ENCODE measurements around the gene CLK3.
A peak's percentile ranks its signal among the peaks of the same experiment; 100 is the strongest.
"Not testable (repeated sequence)": the region's sequence is repeated elsewhere in the genome, so short reads cannot be mapped to it uniquely, and the experiment has no call there.

Gene CLK3

DNA sequence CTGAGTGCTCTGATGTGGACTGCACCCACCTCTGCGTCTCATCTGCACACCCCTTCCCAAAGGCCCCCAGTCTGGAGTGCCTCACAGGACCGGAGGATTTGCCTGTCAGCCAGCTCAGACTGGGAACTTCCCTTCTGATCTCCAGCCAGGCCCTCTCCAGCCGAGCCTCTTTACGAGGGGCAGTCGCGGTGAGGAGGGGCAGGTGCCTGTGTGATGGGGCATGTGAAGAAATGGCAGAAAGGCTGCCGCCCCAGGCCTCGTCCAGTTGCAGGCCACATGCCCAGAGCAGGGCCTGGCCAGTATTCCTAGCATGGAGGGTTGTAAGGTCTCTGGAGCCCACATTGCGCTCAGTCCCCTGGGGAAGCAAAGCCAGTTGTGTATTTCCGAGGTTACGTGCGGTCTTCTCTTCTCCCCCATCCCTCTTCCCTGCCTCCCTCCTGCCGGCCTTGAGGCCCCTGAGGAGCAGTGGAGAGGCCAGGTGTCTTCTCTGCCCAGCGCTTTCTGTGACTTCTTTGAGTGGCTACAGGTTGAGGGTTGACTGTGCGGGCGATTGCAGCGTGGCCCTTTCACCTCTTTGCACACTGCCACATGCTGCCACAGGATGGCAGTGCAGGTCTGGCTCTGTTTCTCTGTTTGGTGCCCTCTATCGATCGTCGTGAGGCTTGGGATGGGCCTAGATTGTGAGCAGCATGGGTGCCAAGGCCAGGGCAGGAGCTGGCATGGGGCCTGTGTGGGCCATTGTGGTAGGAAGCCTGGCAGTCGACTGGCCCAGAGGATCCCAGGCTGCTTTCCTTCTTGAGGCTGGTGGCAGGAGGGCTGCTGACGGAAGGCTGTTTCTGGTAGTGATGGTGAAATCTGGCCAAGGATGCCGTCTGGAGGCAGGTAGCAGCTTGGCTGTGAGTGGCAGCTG lies 5.3 kb downstream of the CLK3 start:
- DNase-seq (ENCODE audit: low read depth in 2 of 2, low spot score in 1 of 2) = peak in 1 of 2 donors; percentile 41

DNA sequence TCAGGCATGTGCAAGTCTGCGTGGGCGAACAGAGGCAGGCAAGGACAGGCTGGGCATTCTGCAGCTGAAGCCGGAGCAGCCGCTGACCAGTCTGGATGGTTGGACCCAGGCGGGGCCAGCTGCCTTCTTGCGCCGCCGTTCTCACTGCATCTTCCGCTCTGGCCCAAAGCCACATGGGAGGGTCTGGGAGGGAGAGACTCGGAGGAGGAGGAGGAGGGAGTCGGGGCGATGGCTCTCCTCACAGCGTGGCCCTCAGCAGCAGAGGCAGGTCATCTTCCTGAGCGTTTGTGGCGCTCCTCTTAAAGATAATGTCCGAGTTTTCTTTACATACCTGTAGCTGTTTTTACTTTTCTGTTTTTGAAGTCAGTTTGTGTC lies 5.9 kb downstream of the CLK3 start:
- DNase-seq (ENCODE audit: low read depth in 2 of 2, low spot score in 1 of 2) = no peak

GRCh38 chr15:74621936-74622335 lies 6.3 kb downstream of the CLK3 start:
- DNase-seq (ENCODE audit: low read depth in 2 of 2, low spot score in 1 of 2) = no peak

DNA sequence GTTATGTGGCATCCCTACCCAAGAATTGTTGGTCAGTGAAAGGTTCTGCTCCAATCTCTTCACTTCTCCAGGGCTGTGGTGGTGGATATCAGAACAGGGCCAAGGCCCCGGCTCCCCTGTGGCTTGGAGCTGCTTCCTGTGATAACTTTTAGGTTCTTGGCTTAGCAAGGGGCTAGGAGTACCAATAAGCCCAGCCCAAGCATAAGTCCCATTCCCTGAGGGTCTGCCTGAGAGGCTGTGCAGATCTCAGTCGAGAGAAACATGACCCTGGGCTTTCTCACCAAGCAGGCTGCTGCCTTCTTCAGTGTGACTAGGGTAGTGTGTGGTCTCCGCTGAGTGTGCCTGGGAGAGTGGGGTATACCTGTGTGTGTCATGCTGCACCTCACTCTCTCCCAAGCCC lies 7.1 kb downstream of the CLK3 start:
- no peak for DNase-seq (ENCODE audit: low read depth in 2 of 2, low spot score in 1 of 2)

- no peak for DNase-seq (ENCODE audit: low read depth in 2 of 2, low spot score in 1 of 2)
Observed at GRCh38 chr15:74624020-74624602, 8.5 kb downstream of the CLK3 start.

GRCh38 chr15:74625693-74626092 lies 10.1 kb downstream of the CLK3 start:
- DNase-seq (ENCODE audit: low read depth in 2 of 2, low spot score in 1 of 2) = no peak

DNA sequence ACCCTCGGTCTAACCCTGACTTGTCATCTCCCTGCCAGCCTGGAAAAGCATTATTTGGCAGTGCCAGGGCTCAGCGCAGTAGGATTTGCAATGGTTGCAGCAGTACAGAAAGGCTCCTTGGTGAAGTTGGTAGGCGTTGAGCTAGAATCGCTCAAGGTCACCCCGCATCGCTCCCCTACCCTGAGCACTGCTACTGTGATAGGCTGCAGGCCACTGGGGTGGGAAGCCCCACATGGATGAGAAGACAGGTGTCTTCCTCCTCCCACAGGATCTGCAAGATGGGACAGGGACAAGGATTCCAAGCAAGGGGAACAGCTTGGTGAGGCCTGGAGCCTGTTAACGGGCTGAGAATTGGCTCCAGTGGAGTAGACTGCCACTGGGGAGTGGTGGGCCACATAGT lies 10.7 kb downstream of the CLK3 start:
- no peak for DNase-seq (ENCODE audit: low read depth in 2 of 2, low spot score in 1 of 2)

- no peak for DNase-seq (ENCODE audit: low read depth in 2 of 2, low spot score in 1 of 2)
Observed at GRCh38 chr15:74626752-74627692, 11.4 kb downstream of the CLK3 start.

DNA sequence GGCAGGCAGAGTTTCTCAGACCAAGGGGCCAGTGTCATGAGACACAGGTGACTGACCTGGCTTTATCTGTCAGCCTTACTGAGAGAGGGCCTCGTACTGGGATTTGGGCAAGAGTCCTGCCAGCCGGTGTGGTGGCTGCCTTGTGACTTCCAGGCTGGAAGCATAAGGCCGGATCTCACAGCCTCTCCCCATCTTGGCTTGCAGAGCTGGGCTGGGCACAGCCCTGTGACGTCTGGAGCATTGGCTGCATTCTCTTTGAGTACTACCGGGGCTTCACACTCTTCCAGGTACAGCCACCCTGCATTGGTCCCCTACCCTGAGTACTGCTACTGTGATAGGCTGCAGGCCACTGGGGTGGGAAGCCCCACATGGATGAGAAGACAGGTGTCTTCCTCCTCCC lies 12.1 kb downstream of the CLK3 start:
- DNase-seq (ENCODE audit: low read depth in 2 of 2, low spot score in 1 of 2) = no peak

- no peak for DNase-seq (ENCODE audit: low read depth in 2 of 2, low spot score in 1 of 2)
Observed at GRCh38 chr15:74628199-74628598, 12.6 kb downstream of the CLK3 start.

GRCh38 chr15:74628949-74629348 lies 13.3 kb downstream of the CLK3 start:
- no peak for DNase-seq (ENCODE audit: low read depth in 2 of 2, low spot score in 1 of 2)

GRCh38 chr15:74629696-74630095 lies 14.1 kb downstream of the CLK3 start:
- DNase-seq (ENCODE audit: low read depth in 2 of 2, low spot score in 1 of 2) = not testable (repeated sequence)

GRCh38 chr15:74630284-74631086 lies 14.8 kb downstream of the CLK3 start:
- no peak for DNase-seq (ENCODE audit: low read depth in 2 of 2, low spot score in 1 of 2)

GRCh38 chr15:74631087-74631385 lies 15.4 kb downstream of the CLK3 start:
- DNase-seq (ENCODE audit: low read depth in 2 of 2, low spot score in 1 of 2) = no peak

DNA sequence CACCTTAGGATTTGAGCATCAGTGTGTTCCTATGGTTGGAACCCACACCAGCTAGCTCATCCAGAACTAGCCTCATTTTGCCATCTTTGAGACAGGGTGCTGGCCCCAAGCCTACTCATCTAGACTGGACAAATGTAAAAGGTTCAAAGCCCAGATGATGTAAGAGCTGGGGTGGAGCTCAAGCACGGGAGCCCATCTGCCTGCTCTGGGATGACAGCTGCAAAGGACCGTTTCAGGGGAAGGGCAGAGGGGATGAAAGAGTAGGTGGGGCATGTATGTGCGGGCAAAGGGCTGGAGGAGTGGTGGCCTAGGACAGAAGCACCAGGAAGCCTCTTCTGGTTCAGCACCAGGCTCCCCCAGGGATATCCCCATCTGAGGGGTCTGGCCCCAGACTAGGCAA lies 15.8 kb downstream of the CLK3 start:
- DNase-seq (ENCODE audit: low read depth in 2 of 2, low spot score in 1 of 2) = no peak

DNA sequence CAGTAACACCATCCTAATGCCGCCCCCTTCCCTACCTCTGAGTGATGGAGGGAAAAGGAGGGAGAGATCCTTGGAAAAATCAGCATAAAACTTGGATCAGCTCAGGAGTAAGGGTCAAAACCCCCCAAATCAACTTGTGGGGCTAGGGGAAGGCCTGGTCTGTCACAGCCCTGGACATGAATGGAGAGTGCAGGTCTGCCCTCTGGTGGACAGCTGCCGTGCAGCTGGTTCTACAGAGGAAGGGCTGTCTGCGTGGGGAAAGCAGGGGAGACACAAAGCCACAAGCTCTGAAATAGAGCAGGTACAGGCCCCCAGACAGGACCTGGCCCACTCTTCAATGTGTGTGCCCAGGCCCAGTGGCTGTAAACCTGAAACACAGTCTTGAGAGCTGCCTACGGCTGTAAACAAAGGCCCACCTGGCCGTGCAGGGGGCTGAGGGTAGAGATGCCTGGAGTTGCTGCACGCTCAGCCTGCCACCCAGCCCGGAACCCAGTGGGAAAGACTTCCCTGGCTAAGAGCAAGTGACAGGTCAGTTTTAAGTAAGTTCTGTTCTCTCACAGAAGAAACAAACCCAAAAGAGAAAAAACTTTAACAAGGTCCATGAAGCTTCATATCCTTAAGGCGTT lies 16.4 kb downstream of the CLK3 start:
- peak in 1 of 2 donors; percentile 25 for DNase-seq (ENCODE audit: low read depth in 2 of 2, low spot score in 1 of 2)

DNA sequence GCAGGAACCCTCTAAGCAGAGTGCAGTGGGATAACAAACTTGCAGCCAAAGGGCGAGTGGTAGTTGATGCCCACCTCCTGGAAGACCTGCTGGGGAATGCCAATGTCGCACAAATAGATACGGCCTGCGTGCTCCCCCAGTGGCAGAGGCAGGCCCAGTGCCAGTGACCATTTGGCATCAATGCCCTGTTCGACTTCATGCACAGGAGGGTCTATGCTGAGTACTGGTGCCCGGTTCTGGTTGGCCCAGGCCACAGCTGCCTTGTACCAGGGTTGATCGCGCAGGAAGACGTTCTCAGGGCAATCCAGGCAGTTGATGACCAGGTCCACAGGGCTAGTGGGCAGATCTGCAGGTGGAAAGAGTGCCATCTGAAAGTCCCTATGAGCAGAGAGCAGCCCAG lies 17.0 kb downstream of the CLK3 start:
- DNase-seq (ENCODE audit: low read depth in 2 of 2, low spot score in 1 of 2) = no peak

GRCh38 chr15:74633781-74634180 lies 18.1 kb downstream of the CLK3 start:
- no peak for DNase-seq (ENCODE audit: low read depth in 2 of 2, low spot score in 1 of 2)

DNA sequence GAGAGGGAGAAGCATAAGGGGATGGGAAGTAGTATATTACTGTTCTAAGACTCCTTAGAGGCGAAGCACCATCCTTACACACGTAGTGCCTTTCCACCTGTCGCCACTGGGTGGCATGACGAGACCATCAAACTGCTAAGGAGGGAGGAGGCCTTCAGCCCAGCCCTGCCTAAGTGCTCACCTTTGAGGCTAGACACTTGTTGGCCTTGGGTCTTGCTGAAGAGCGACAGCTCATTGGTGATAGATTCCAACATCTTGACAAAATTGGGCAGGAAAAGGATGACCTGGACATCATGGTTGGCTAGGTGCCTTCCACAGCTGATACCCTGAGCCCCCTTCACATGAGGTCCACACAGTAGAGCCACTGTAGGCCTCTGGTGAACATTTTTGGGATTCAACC lies 19.6 kb downstream of the CLK3 start:
- DNase-seq (ENCODE audit: low read depth in 2 of 2, low spot score in 1 of 2) = peak; percentile 26 to 51

DNA sequence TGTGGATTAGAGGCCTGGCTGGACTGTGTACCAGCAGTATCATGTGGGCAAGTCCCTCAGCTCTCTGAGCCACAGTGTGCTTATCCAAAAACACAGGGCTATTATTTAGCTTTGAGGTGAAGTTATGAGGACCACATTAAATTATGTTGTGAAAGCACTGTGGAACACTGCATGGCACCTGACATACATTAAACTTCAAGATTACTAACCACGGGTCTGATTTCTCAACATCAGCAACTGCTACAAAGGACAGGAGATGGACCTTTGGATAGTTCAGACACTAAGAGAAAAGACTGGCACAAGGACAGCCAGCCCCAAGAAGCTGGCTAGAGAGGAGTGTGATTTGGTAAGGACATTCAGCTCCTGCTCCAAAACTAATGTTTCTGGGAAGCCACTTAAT lies 21.3 kb downstream of the CLK3 start:
- no peak for DNase-seq (ENCODE audit: low read depth in 2 of 2, low spot score in 1 of 2)

GRCh38 chr15:74641151-74641550 lies 25.5 kb downstream of the CLK3 start:
- DNase-seq (ENCODE audit: low read depth in 2 of 2, low spot score in 1 of 2) = no peak

All from stimulated activated CD8-positive, alpha-beta memory T cell treated with anti-CD3 and anti-CD28 coated beads, Interleukin-4, amount 100 ng/mL, for 1 hour (primary cell).